ENCODE measurements around the gene SSNA1. TPM values are rescaled to one million over a fixed set of nuclear protein-coding genes. Genes with fewer than 3 reads are reported as not detected.
A peak's percentile ranks its signal among the peaks of the same experiment; 100 is the strongest.

SSNA1 gene
- total and polyA plus RNA-seq, 9 of the 15 experiments (the other 6 are each of a cell fraction or from before 2014, with no cell fraction given) = 1.9 to 130 (median 57.1) TPM

DNA sequence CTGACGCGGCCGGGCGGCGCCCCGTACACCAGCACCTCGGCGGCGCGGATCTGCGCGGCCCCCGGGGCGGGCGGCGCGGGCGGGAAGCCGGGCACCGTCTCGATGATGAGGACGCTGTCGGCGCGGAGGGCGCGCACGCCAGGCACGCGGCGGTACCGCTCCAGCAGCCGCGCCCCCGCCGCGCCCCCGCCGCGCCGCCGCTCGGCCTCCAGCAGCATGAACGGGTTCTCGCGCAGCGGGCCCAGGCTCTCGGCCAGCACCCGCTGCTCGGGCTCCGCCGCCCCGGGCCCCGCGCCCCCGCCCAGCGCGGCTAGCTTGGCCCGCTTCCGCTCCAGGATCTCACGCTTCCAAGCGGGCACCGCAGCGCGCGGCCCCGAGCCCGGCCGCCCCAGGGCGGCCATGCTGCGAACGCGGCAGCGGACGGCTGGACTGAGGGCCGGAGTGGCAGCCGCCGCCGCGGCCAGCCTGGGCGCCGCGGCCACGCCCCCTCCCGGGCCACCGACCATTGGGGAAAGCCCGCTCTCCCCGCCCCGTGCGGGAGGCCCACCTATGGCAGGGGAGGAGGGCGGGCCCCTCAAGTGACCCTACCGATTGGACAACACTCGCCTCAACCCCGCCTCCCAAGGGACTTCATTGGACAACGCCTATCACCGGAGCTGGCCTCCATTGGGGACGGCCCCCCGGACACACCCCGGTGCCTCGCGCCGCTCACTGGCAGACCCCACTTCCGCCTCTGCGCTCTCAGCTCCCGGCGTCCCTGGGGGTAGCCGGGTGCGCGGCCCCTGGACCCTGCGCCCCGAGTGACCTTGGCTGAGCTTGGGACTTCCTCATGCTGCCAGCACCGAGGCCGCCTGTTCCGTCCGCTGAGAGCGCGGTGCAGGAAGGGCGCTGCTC, 12.1 kb downstream of the SSNA1 start, which contains the start of gene TPRN (continued):
- TF ChIP-seq TAF9B (IDR thresholded peaks at IDR 0.05; ENCODE audit: partially characterized antibody) (no peak), MCM7 (IDR thresholded peaks at IDR 0.05) (no peak), EZH2 (IDR thresholded peaks at IDR 0.05; ENCODE audit: borderline replicate concordance, low read depth, low read length) (no peak), TAF1 (IDR thresholded peaks at IDR 0.05; ENCODE audit: control insufficient read depth, extremely low read depth, insufficient read depth, low read length, severe bottlenecking) (peak; percentile 96), ILF3 (IDR thresholded peaks at IDR 0.05; ENCODE audit: borderline replicate concordance) (0 out of 2 replicates have a peak, but pooled peaks have one; percentile 47), TOE1 (IDR thresholded peaks at IDR 0.05; ENCODE audit: borderline replicate concordance) (no peak), TOE1 (CRISPR knock-in tag; IDR thresholded peaks at IDR 0.05; ENCODE audit: borderline replicate concordance, low read depth) (no peak), ELF1 (tag; IDR thresholded peaks at IDR 0.05) (peak; percentile 95), ZBTB40 (IDR thresholded peaks at IDR 0.05) (peak; percentile 74), ZBTB40 (CRISPR knock-in tag; IDR thresholded peaks at IDR 0.05) (no peak), CXXC5 (CRISPR knock-in tag; IDR thresholded peaks at IDR 0.05) (peak; percentile 82; the same call in 1 of the 2 replicates), PCBP1 (IDR thresholded peaks at IDR 0.05; ENCODE audit: low read depth, low read length, poor library complexity, severe bottlenecking) (no peak), POLR2B (IDR thresholded peaks at IDR 0.05; ENCODE audit: low read depth, partially characterized antibody) (peak; percentile 76)
- TF ChIP-seq, protein P1, sequence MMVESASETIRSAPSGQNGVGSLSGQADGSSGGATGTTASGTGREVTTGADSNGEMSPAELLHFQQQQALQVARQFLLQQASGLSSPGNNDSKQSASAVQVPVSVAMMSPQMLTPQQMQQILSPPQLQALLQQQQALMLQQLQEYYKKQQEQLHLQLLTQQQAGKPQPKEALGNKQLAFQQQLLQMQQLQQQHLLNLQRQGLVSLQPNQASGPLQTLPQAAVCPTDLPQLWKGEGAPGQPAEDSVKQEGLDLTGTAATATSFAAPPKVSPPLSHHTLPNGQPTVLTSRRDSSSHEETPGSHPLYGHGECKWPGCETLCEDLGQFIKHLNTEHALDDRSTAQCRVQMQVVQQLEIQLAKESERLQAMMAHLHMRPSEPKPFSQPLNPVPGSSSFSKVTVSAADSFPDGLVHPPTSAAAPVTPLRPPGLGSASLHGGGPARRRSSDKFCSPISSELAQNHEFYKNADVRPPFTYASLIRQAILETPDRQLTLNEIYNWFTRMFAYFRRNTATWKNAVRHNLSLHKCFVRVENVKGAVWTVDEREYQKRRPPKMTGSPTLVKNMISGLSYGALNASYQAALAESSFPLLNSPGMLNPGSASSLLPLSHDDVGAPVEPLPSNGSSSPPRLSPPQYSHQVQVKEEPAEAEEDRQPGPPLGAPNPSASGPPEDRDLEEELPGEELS (CRISPR knock-in tag; IDR thresholded peaks at IDR 0.05; ENCODE audit: borderline replicate concordance) = no peak
- TF ChIP-seq, protein P2, sequence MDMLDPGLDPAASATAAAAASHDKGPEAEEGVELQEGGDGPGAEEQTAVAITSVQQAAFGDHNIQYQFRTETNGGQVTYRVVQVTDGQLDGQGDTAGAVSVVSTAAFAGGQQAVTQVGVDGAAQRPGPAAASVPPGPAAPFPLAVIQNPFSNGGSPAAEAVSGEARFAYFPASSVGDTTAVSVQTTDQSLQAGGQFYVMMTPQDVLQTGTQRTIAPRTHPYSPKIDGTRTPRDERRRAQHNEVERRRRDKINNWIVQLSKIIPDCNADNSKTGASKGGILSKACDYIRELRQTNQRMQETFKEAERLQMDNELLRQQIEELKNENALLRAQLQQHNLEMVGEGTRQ (CRISPR knock-in tag; IDR thresholded peaks at IDR 0.05) = 0 out of 2 replicates have a peak, but pooled peaks have one; percentile 36
